Rectal smooth muscle tissue (tissue), 1 donor: Measurements from ENCODE around the gene CELF6.

Source experiments
- H3K27ac ChIP-seq: one replicate; pipeline ENCODE4 v1.7.0; 2013; ENCODE audit warnings: low read depth, low read length, inconsistent platforms
- H3K27me3 ChIP-seq: one replicate; pipeline ENCODE4 v1.7.0; 2013; ENCODE audit warnings: low read length; ENCODE audit not compliant: control insufficient read depth, insufficient read depth
- H3K36me3 ChIP-seq: one replicate; pipeline ENCODE4 v1.7.0; 2013; ENCODE audit warnings: low read length; ENCODE audit not compliant: control insufficient read depth, insufficient read depth
- H3K4me1 ChIP-seq: one replicate; pipeline ENCODE4 v1.7.0; 2013; ENCODE audit warnings: low read length; ENCODE audit not compliant: control insufficient read depth, insufficient read depth
- H3K4me3 ChIP-seq: one replicate; pipeline ENCODE4 v1.7.0; 2013; ENCODE audit warnings: low read length
- H3K9ac ChIP-seq: one replicate; pipeline ENCODE4 v1.7.0; 2013; ENCODE audit warnings: low read length

Gene CELF6

DNA sequence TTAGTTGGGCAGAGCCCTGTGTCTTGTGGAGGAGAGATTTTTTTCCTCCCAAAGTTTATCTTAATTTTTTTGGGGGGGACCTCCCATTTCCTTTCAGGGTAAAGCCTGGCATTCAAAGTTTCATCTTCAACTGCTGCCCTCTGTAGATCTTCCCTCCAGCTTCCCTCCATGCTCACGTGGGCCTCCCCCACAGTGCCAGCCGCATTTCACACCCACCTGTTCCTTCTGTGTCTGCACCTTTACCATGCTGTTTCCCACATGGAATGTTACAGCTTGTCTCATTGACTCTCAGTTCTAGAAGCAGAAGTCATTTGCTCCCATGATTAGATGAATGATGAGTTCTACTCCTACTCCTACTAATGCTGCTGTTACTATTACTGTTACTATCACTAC lies 6.5 kb downstream of the CELF6 start:
- Histone ChIP-seq H3K27me3 (no peaks in the 10 kb centered on the region), H3K27ac (no peak overlapping the region), H3K36me3 (no peaks in the 10 kb centered on the region), H3K4me3 (no peak overlapping the region), H3K4me1 (no peaks in the 10 kb centered on the region), H3K9ac (no peak overlapping the region)

DNA sequence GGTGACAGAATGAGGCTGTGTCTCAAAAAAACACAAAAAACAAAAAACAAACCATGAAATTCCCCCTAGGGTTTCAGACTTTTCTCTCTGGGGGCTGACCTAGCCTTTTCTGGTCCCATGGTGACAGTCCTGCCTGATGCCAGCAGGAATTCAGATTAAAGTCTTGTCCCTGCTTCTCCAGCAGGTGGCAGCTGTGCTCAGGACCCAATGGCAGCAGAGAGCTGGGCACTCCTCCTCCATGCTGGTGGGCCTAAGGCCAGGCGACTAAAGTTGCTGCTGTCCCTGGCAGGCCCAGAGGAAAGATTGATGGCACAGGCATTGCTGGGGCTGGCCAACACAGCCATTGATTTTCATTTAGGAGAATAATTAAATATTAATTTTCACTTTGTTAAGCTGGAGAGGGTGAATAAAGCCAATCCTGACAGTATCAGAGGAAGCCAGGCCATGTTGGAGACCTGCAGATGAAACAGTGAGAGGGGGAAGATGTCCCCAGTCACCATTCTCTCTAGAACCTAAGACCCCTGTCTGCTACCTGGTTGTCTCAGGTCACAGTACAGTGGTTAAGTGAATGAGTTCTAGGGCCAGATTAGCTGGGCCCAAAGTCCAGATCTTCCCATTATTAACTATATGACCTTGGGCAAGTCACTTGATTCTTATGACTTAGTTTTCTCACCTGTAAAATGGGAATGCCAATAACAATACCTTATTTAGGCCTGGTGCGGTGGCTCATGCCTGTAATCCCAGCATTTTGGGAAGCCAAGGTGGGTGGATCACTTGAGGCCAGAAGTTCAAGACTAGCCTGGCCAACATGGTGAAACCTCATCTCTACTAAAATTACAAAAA lies 7.1 kb downstream of the CELF6 start:
- H3K27ac ChIP-seq = no peak overlapping the region
- H3K27me3 ChIP-seq = no peaks in the 10 kb centered on the region
- no peaks in the 10 kb centered on the region for H3K4me1 ChIP-seq
- H3K36me3 ChIP-seq = no peaks in the 10 kb centered on the region
- no peak overlapping the region for H3K4me3 ChIP-seq
- H3K9ac ChIP-seq = no peak overlapping the region

DNA sequence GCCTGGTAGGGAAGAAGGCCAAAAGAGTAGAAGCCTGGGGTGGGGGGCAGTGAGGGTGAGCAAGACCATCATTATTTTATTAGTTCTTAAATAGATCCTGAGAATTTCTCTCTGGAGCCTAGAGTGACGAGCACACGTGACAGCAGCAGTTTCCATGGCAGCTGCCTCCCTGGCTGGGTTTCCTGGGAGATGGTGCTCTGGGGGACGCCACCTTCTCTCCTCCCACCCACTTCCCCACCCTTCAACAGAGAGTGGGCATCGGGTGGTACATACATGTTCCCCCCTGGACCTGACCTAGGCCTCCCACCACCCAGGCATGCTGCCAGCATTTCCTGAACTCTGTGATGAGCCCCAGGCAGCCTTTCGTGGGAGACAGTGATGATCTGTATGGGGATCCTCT lies 12.9 kb downstream of the CELF6 start:
- Histone ChIP-seq H3K27me3 (no peaks in the 10 kb centered on the region), H3K27ac (no peak overlapping the region)

DNA sequence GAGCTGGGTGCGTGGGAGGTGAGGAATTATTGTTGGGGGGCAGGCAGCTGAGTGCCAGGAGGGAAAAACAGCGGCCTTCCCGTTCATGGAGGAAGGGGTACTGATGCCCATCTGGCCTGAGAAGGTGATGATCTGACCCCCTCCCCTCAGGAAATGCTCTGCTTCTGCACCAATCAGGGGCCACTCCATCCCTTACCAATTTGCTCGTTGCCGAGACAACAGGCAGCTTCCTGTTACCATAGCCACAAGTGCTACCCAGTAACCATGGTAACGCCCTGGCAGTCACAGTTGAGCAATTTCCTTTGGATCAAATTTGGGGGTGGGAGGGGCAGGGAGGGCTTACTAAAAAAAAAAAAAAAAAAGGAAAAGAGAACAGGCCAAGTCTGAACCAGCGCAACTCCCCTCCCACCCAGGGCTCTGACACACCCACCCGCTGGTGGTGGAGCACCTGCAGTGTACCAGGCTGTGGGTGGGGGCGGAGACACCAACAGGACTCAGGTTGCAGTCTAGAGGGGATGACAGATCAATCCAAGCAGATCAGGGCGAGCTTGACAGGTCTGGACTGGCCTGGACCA lies 13.7 kb downstream of the CELF6 start:
- no peaks in the 10 kb centered on the region for H3K27me3 ChIP-seq
- no peak overlapping the region for H3K4me3 ChIP-seq
- no peak overlapping the region for H3K27ac ChIP-seq
- no peak overlapping the region for H3K9ac ChIP-seq
- H3K36me3 ChIP-seq = no peaks in the 10 kb centered on the region
- H3K4me1 ChIP-seq = no peaks in the 10 kb centered on the region

More for the DNA sequence above, 12.9 kb downstream of the CELF6 start:
- H3K9ac ChIP-seq = no peak overlapping the region
- no peak overlapping the region for H3K4me3 ChIP-seq
- H3K36me3 ChIP-seq = no peaks in the 10 kb centered on the region
- no peaks in the 10 kb centered on the region for H3K4me1 ChIP-seq

DNA sequence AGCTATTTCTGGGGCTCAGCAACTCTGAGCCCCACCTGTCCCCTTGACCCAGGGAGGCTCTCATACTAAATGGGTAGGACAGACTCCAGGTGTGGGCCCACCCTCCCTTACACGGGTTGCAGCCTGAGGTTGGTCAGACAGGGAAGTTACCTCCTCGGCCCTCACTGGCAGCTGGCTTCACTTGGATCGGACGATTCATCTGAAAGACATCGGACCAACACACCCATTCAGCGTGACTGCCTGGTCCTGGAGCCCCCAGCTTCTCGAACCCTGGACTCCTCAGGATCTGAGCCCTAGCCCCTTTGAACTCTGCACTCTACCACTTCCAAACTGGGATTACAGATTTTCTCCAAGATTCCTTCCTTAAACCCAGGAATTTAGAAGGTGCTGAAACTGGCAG lies 15.4 kb downstream of the CELF6 start:
- H3K36me3 ChIP-seq = no peaks in the 10 kb centered on the region
- H3K4me1 ChIP-seq = no peaks in the 10 kb centered on the region
- no peak overlapping the region for H3K27ac ChIP-seq
- H3K27me3 ChIP-seq = no peaks in the 10 kb centered on the region
- no peak overlapping the region for H3K4me3 ChIP-seq
- no peak overlapping the region for H3K9ac ChIP-seq

DNA sequence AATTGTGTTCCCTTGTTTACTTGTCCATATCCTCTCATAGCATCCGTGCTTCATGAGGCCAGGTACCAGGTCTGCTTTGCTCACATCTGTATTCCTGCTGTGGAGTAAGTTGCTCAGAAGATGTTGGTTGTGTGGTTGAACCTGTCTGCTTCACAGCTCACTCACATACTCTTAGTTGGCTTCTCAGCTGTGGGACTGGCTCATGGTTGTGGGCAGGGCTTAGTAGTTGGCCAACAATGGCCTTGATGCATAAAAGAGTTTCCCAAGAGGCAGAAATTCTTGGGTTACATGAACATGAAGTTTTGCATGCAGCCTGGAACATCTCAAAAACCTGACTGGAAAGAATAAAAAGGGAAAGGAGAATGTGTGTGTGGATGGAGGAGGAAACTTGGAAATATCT lies 17.0 kb downstream of the CELF6 start:
- Histone ChIP-seq H3K4me3 (no peak overlapping the region), H3K9ac (no peak overlapping the region), H3K36me3 (no peaks in the 10 kb centered on the region), H3K27ac (no peak overlapping the region), H3K4me1 (no peaks in the 10 kb centered on the region), H3K27me3 (no peaks in the 10 kb centered on the region)

DNA sequence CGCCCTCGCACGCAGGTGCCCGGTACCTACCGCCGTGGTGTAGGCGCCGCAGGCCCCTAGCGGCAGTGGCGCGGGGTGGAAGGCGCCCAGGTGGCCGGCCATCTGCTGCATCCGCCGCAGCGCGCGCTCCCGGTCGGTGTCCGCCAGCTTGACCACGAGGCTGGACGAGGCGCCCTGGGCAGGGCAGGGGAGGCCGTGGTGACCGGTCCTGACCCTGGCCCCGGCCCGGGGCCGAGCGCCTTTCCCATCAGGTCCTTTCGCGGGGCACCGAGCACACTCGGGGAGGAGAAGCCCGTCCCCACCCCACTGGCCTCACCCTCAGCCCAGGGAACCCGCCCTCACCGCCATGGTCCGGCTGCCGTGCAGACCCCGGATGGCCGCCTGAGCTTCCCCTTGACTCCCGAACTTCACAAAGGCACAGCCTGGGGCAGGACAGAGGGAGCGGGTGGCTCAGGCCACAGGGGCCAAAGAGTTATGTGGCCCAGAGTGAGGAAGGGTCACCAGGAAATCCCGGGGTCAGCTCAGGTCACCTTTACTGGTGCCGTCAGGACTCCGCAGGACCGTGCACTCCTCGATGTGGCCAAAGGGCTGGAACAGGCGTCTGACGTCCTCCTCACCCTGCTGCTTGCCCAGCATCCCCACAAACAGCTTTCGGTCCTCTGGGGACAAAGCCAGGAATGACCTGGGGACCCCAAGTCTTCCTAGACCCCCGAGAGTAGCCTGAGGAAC lies 30.2 kb downstream of the CELF6 start:
- Histone ChIP-seq H3K4me1 (no peaks in the 10 kb centered on the region), H3K27ac (no peak overlapping the region), H3K4me3 (no peak overlapping the region), H3K36me3 (no peaks in the 10 kb centered on the region), H3K27me3 (no peaks in the 10 kb centered on the region), H3K9ac (no peak overlapping the region)

- H3K4me1 ChIP-seq = no peaks in the 10 kb centered on the region
- H3K36me3 ChIP-seq = no peaks in the 10 kb centered on the region
- no peak overlapping the region for H3K9ac ChIP-seq
Measured at GRCh38 chr15:72288796-72289596, 31.0 kb downstream of the CELF6 start.

DNA sequence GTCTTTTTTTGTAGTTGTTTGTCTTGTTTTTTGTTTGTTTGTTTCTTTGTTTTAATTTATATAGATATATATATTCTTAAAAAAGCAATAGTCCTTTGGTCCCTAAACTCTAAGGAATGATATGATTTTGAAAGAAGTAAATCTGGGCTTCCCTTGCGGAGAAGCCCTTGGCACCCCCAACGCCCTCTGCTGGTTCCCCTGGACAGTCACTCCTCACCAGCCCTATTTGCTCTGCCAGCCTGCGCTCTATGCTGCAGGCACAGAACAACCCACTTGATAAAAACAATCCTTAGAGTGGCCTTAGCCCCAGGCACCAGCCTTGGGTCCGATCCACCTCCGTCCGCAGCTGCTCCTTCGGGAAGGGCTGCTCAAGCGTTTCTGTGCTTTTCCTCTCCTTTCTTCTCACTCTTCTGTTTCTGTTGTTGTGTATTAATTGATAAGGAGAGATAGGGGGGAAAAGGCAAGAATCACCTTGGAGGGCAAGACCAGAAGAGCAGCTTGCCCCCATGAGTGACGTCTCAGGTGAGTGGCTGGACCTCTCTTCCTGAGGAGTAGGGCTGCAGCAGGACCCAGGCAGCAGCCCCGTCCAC lies 33.9 kb downstream of the CELF6 start:
- Histone ChIP-seq H3K4me3 (no peak overlapping the region), H3K27ac (no peak overlapping the region), H3K4me1 (no peaks in the 10 kb centered on the region)

More at GRCh38 chr15:72288796-72289596, 31.0 kb downstream of the CELF6 start:
- Histone ChIP-seq H3K4me3 (no peak overlapping the region), H3K27me3 (no peaks in the 10 kb centered on the region), H3K27ac (no peak overlapping the region)

GRCh38 chr15:72285402-72285801 lies 34.6 kb downstream of the CELF6 start:
- no peak overlapping the region for H3K4me3 ChIP-seq
- no peak overlapping the region for H3K27ac ChIP-seq
- H3K9ac ChIP-seq = no peak overlapping the region
- no peaks in the 10 kb centered on the region for H3K27me3 ChIP-seq
- H3K36me3 ChIP-seq = no peaks in the 10 kb centered on the region
- no peaks in the 10 kb centered on the region for H3K4me1 ChIP-seq

More for the DNA sequence above, 33.9 kb downstream of the CELF6 start:
- no peak overlapping the region for H3K9ac ChIP-seq
- H3K27me3 ChIP-seq = no peaks in the 10 kb centered on the region
- H3K36me3 ChIP-seq = no peaks in the 10 kb centered on the region

- H3K4me3 ChIP-seq = no peak overlapping the region
- H3K9ac ChIP-seq = no peak overlapping the region
- no peaks in the 10 kb centered on the region for H3K36me3 ChIP-seq
- no peak overlapping the region for H3K27ac ChIP-seq
- H3K27me3 ChIP-seq = no peaks in the 10 kb centered on the region
- H3K4me1 ChIP-seq = no peaks in the 10 kb centered on the region
Measured at GRCh38 chr15:72284781-72285180, 35.2 kb downstream of the CELF6 start.

DNA sequence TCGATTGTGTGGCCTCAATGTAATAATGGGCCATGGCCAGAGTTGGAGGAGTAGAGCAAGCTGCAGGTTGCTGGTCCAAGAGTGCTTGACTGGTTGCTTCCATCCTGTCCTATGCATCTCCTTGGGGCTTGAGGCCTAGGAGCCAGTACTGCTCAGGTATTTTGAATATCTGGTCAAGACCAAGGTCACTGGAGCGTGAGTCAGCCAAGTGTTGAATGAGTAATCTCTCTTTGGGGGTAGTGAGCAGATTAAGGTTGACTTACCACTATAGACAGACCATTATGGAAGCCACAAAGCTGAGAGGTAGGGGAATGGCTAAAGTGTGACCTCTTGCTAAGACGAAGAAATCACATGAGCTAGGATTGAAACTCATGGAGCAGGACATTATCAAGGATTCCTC lies 38.2 kb downstream of the CELF6 start:
- no peak overlapping the region for H3K27ac ChIP-seq
- H3K9ac ChIP-seq = no peak overlapping the region
- no peaks in the 10 kb centered on the region for H3K4me1 ChIP-seq
- no peaks in the 10 kb centered on the region for H3K36me3 ChIP-seq
- H3K27me3 ChIP-seq = no peaks in the 10 kb centered on the region
- no peak overlapping the region for H3K4me3 ChIP-seq
